Stimulated activated CD4-positive, alpha-beta T cell treated with anti-CD3 and anti-CD28 coated beads, Interleukin-15, amount 100 ng/mL, for 48 hours (primary cell): ENCODE data around the gene TSSK2.

Experiments
- DNase-seq, 2 donors: peaks; one replicate each; pipeline ENCODE4 v3.0.0-alpha.2; 2020; ENCODE audit warnings: low read depth in 2 of 2

TSSK2 gene

DNA sequence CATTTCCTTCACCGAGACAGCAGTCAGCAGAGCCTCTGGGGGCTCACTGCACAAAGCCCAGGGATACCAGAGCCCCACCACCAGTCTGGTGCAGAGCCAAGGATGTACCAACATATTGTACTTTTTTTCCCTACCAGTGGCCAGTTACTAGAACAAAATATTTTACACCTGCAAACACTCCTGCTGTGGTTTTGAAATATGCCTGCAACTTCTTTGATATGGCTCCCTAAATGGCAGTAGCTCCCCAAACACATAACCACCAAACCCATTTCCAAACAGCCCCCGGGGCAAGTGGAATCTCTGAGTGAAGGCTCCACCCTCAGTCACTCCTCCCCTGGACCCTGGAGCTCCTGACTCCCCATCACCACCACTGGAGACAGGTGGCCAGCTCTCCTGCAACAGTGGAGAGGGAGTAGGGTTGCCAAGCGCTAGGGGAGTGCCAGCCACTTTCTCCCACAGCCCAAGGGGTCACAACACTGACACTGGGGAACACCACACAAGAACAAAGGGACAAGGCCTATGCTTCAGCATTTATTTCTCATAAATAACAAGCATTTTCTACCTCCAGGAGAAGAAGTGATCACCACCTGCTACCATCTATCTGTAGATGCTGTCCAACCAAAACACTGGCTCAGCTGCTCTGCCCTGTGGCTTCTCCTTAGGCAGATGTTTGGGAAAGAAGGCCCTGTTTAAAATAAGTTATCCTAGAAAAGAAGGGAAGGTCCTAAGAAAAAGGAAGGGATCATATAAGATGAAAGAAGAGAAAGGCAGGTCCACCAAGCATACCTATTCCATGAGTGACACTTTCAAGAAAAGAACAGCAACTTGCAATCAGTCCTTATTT lies 24.0 kb upstream of the TSSK2 start:
- no peak for DNase-seq

DNA sequence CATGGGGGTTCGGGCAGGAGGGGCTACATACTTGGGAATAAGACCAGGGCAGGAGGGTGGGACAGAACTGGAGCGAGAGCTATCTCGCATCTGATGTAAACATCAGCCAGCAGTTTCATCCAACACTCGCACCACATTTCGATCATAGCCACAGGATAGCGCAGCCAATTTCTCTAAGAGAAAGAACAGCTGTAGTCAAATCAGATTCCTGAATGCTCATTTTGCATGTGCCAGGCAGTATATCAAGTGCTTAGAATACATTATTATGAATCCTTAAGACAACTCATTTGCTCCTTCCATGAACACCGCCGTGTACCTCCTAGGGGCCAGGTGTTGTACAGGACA lies 23.4 kb upstream of the TSSK2 start:
- no peak for DNase-seq

DNA sequence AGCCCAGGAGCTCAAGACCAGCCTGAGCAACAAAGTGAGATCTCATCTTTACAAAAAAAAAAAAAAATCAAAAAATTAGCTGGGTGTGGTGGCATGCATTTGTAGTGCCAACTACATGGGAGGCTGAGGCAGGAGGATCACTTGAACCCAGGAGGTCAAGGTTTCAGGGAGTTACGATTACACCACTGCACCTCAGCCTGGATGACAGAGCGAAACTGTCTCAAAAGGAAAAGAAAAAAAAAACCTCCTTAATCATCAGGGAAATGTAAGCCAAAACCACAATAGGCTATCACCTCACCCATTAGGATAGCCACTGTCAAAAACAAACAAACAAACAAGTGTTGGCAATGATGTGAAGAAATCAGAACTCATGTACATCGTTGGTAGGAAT lies 22.3 kb upstream of the TSSK2 start:
- DNase-seq = no peak

DNA sequence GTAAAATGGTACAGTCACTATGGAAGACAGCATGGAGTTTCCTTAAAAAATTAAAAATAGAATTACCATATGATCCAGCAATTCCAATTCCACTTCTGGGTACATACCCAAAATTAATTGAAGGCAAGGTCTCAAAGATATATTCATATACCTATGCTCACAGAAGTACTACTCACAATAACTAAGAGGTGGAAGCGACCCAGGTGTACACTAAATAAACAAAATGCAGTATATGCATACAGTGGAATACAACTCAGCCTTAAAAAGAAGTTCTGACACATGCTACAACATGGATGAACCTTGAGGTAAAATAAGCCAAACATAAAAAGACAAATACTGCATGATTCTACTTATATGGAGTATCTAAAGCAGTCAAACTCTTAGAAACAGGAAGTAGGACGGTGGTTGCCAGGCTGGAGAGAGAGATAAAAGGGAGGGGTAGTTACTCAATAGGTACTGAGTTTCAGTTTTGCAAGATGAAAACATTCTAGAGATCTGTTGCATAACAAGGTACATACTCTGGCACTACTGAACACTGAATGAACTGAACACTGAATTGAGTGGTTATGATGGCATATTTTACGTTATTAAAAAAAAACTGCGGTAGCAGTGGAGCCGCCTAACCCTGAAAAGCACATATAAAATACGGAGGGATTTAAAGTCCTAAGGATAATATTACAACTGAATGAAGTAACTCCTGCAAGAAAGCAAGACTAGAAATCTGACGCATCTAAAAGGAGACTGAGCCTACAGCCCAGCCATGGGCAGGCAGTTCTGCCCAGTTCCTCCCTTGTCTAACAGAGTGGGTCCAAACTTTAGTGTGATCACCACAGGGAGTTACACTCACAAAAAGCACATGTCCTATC lies 21.7 kb upstream of the TSSK2 start:
- DNase-seq = peak in 1 of 2 donors; percentile 15

DNA sequence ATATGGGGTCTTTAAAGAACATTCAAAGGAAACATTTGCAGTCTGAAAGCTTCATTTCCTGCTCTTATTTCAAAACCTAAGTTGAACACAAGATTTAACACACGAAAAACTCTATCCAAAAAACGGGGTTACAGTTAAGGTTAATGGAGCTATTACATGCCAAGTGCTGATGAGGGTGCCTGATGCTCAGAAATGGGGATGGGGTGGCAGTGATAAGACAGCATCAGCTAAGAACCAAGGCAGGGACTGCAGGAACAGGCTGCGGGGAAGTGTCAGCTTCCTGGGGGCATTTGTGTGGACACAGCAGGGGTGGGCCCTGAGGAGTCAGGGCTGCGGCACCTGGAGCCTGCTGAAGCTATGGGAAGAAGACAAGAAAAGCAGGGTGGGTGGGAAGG lies 21.0 kb upstream of the TSSK2 start:
- DNase-seq = no peak

DNA sequence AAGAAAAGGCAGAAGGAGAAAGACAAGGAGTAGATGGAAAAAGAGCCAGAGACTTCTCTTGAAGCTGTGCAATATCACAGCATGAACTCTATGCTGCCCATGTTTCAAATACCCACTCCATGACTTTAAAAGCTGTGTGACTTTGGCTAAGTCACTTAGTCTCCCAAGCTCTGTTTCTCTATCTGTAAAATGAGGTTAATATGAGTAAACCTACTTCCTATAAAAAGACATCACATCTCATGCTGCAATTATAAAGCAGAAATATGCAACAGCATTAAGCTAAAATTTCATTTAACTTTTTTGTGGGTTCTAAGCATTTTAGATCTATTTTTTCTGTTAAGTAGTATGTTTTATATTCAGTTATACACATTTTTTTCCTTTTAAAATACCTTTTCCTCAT lies 20.5 kb upstream of the TSSK2 start:
- DNase-seq = no peak

DNA sequence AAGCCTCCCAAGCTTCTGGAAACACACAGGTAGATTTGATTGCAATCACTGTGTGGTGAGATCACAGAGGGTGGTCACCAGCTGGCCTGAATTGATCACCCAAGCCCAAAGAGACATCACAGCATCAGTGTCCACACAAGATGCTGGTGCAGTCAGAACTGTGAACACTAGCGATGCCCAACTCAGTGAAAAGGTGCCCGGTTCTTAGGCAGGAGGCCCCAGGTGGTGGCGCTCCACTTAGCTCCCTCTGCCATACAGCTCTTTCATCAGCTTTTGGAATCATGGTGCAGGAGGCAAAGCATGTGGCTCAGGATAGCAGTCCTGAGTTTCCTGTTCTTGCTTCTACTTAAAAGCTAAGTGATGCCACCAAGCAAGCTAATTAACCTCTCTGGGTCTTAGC lies 20.0 kb upstream of the TSSK2 start:
- no peak for DNase-seq

DNA sequence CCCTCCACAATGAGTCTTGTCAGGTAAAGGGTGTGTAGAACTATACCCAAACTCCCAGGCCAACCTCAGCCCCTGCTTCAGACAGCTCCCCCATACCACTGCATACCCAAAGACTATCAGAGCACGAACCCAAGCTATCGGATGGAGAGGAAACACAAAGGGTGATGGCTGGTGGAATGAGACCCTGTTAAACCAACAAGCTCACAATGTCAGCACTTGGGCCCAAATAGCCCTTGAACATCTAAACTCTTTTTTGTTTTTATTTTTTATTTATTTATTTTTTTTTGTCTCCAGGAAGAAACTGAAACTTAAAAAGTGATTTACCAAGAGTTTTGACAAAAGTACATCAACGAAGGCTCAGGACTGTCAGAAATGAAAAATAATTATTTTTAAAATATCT lies 19.5 kb upstream of the TSSK2 start:
- no peak for DNase-seq

DNA sequence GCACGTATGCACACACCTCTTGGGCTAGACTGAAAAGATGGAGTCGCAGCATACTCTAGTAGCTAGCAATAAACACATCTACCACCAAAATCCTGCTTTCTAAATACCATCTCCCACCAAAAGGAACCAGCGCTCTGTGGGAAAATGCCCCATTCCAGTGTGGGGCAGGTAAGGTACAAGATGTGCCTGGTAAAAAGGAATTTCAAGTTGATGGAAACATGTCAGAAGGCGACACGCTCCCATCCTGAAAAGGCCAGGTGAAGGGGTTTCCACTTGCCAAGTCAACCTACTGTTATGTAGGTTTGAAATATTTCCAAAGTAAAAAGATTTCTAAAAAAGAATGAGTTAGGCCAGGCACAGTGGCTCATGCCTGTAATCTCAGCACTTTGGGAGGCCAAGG lies 17.7 kb upstream of the TSSK2 start:
- no peak for DNase-seq

DNA sequence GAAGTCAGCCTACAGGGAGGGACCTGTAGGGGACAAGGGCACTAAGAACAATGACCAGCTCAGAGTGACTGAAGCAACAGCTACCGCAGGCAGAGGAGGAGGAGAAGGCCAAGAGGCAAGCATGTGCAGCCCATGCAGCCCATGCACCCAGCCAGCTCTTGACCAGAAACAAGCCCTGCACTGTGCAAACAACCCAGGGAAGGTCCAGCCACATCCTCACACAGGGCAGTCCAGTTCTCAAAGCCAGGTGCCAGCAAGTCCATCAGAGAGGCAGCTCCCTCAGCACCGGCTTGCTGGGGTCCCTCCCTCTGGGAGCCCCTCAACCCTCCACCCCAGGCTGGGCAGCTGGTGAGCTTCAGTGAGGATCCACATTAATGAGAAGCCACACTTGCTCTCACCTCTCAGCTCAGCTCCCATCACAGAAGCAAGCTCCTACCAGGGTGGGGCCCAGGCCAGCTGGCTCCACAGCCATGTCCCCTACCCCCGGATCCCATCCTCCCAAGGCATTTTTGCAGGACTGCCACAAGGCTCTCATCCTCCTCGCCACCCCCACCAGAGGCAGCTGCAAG lies 16.0 kb upstream of the TSSK2 start:
- DNase-seq = no peak

DNA sequence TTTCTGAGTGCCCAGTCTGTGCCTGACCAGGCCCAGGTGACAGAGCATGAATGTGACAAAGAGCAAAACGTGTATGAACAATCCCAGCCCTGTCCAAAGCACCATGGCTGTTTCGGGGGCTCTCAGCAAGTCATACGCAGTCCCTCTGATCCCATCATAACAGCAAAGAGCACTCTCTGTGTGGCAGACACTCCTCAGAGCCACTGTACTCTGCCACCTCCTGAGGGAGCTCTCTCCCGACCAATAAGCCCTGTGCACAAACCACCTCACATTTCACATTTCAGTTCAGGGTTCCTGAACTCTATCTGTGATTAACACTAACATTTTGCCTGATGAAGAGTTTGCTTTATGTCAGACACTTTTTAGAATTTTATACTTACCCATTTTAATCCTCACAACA lies 15.5 kb upstream of the TSSK2 start:
- no peak for DNase-seq

DNA sequence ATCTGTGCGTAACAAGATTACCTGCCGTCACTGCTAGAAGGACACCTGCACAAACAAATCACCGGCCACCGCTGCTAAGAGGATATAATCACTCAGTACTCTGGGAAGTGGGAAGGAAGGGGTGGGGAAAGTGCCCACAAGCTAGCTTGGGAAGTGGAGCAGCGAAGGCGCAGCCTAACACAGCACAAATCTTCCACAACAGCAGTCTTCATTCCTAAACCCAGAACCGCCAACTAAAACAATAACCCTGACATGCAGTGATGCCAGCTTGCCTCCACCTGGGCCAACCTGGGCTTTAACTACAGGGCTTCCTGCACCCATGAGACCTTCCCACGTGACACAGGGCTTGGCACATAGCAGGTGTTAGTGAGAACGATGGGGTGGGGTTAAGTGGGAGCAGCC lies 14.0 kb upstream of the TSSK2 start:
- no peak for DNase-seq

DNA sequence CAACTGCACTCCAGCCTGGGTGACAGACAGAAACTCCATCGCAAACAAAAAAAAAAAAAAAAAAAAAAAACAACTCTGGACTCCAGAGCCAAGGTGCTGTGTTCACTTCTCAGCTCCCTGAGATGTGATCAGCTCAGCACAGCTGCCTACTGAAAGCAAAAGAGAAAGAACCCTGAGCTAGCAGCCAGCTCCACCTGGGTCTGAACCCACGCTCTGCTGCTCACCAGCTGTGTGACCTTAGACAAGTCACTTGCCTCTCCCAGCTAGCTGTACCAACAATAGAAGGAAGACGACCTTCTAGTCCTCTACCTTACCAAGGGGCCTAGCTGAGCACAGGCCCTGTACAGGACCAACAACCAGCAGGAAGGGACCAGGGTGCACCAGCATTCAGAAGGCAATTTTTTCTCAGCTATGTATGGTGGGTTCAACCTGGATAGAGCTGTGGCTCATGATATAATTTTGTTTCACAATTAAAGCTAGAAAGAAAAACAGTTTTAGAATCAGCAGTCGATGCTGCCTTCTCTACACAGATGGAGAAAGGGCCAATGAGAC lies 12.7 kb upstream of the TSSK2 start:
- DNase-seq = no peak

DNA sequence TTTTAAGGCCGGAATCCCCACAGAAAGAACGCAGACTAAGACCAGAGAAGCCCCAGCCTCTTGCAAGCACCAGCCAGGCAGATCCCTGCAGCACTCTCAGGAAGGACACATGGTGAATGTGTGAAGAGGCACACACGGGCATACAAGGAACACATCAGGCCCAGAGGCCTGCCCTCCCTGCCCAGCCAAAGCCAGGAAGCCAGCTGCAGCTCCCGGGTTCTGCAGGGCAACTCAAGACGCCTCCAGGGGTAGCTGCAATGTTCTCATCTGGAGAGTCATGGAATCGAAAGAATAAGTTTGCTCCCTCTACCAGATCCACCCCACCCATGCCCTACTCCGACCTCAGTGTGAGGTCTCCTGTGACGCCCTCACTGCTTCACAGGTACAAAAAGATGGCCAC lies 11.2 kb upstream of the TSSK2 start:
- DNase-seq = no peak

DNA sequence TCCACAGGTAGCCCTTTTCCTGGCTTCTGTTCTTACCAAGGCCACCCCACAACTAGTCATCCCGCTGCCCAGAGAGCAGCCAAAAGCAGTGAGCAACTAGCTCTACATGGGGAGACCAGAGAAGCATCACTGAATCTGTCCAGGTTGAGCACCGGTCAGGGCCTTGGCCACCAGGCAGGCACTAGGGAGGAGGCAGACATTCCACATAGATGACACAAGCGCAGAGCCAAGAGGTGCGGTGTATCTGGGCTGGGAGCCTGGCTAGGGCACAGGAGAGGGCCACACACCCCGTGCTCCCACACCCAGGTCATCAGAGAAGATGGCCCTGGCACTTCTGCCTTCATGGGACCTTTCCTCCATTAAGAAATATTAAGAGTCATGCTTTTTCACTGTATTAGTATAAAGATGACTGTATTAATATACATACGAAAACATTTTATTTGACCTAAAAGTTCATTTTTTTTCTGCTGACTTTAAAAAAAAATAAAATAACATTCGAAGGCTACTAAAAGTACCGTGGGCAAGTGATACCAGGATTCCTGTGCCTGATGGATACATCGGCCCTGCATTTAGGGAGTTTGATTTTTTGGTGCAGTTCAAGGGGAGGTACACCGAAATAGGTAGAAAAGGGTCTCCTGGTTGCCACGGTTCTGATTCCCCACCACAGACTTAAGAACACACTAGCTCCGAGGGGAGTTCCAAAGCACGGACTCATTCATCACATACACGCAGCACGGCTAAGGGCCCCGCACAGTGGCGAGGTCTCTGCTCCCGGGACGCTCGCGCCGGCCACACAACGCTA lies 10.1 kb upstream of the TSSK2 start:
- no peak for DNase-seq

DNA sequence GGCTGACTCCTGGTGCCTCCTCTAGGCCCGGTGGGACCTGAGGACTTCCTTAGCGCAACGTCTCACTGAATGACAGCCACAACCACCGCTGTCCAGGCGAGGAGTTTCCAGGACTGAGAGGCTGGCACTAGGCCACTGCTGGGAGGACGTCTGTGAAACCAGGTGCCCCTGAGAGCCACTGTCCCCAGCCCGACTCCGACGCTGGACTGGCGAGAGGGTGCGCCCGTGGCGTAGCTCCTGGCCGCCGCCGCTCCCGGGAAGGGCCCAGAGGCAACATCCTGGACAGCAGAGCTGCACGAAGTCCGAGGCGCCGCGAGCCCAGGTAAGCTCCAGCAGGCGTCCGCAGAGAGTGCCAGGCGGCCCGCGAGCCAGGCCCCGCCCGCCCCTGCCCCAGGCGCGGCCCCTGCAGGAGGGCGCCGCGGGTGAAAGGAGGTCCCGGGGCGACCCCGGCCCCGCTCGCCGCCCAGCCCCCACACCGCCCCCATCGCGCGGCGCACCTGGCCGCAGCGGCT lies 9.4 kb upstream of the TSSK2 start:
- DNase-seq = peak in 1 of 2 donors; percentile 16

DNA sequence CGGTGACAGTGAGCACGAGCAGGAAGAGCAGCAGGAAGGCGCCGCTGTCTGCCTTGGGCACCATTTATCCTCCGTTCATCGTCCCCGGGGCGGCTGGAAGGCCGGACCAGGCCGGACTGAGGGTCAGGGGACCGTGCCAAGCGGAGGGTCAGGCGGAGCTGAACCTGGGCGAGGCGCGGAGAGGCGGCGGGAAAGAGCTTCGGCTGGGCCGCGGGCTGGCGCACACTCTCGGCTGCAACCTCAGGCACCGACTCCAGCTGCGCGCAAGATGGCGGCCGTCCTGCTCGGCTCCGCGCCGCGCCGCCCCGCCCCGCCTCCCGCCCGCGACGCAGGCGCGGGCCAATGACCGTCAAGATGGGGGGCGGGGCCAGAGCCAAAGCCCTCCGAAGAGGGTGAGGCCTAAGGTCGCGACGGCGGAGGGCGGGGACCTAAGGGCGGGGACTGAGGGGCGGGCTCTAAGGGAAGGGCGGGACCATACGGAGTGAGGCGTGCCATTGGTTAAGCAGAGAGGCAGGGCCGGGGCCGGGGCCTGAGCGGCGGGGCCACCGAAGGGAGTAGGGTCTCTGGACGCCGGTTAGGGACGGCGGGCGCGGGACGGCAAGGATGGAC lies 8.9 kb upstream of the TSSK2 start, which contains the start of gene DGCR2:
Gene DGCR2 (minus strand): TSS at position 270 of the 609 bp plus-strand sequence. CDS start 206 bp downstream, at position 64.
- peak; percentile 95 to 97 for DNase-seq

DNA sequence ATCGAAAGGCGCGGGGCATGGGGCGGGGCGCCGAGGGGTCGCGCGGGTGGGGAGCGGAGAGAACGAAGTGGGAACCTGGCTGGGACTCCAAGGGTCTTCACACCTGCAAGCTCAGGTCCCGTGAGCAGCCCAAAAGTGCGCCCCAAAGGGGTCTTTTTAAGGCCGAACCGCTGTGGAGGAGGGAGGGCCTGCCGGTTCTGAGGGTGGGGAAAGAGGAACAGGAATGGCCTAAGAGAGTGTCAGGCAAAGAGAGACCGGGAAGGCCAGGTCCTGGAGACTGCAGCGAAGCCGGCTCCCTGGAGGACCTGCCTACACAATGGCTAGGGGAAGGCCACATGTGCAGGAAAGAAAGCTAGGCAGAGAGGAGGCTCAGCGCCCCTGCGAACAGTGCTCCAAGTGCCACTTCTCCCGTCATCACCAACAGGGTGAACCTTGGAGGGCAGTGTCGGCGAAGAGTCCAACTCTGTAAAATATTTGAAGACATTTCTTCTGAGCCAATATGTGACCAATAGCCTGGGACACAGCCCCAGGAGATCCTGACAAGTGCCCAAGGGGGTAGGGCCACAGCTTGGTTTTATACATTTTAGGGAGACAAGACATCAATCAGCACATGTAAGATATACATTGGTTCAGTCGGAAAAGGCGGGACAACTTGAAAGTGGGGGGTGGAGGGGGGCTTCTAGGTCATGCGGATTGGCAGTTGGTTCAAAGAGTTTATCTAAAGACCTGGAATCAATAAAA lies 8.2 kb upstream of the TSSK2 start:
- DNase-seq = no peak

DNA sequence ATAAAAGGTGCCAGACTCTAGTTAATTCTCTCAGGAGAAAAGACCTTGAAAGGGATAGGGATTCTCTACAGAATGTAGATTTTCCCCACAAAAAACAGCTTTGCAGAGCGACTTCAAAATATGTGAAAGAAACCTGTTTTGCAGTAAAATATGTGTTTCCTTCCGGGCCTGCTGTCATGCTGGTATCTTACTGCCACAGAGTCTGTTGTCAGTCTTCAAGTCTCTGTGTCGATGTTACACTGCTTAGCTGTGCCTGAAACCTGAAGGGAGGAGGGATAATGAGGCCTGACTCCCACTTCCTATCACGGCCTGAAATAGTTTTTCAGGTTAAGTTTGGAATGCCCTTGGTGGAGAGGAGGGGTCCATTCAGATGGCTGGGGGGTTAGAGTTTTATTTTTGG lies 7.2 kb upstream of the TSSK2 start:
- DNase-seq = no peak

DNA sequence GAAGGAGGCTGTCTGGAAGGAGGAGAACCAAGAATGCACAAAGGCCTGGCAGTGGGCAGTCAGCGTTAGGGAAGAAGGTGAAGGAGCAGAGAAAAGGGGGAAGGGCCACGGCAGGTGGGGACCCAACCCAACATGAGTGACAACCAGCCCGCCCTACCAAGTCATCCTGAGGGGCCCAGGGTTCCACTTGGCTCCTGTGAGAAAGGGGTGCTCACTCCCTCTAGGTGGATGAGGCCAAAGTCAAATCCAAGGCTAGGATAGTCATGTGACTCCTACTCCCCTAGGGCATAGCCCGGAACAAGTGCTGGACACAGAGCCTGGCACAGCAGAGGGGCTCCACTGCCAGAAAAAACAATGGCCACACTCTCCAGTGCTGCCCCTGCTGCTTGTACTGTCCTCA lies 6.7 kb upstream of the TSSK2 start:
- DNase-seq = no peak
